GM12872 (cell line): ENCODE data around the gene ZNF700.
A peak's percentile ranks its signal among the peaks of the same experiment; 100 is the strongest.

Experiments used
- TF ChIP-seq, protein P1 (sequence below): IDR thresholded peaks from 3 replicates; pipeline ENCODE4 v1.5.1; 2011; ENCODE audit warnings: low read depth, mild to moderate bottlenecking, low read length, moderate library complexity; ENCODE audit not compliant: insufficient read depth

ZNF700 gene

DNA sequence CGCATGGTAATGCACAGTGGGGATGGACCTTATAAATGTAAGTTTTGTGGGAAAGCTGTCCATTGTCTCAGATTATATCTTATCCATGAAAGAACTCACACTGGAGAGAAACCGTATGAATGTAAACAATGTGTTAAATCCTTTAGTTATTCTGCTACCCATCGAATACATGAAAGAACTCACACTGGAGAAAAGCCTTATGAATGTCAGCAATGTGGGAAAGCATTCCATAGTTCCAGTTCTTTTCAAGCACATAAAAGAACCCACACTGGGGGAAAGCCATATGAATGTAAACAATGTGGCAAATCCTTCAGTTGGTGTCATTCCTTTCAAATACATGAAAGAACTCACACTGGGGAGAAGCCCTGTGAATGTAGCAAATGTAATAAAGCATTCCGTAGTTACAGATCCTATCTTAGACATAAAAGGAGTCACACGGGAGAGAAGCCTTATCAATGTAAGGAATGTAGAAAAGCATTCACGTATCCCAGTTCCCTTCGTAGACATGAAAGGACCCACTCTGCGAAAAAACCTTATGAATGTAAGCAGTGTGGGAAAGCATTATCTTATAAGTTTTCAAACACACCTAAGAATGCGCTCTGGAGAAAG, 53.7 kb downstream of the ZNF700 start:
- TF ChIP-seq, protein P1, sequence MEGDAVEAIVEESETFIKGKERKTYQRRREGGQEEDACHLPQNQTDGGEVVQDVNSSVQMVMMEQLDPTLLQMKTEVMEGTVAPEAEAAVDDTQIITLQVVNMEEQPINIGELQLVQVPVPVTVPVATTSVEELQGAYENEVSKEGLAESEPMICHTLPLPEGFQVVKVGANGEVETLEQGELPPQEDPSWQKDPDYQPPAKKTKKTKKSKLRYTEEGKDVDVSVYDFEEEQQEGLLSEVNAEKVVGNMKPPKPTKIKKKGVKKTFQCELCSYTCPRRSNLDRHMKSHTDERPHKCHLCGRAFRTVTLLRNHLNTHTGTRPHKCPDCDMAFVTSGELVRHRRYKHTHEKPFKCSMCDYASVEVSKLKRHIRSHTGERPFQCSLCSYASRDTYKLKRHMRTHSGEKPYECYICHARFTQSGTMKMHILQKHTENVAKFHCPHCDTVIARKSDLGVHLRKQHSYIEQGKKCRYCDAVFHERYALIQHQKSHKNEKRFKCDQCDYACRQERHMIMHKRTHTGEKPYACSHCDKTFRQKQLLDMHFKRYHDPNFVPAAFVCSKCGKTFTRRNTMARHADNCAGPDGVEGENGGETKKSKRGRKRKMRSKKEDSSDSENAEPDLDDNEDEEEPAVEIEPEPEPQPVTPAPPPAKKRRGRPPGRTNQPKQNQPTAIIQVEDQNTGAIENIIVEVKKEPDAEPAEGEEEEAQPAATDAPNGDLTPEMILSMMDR: no peak

DNA sequence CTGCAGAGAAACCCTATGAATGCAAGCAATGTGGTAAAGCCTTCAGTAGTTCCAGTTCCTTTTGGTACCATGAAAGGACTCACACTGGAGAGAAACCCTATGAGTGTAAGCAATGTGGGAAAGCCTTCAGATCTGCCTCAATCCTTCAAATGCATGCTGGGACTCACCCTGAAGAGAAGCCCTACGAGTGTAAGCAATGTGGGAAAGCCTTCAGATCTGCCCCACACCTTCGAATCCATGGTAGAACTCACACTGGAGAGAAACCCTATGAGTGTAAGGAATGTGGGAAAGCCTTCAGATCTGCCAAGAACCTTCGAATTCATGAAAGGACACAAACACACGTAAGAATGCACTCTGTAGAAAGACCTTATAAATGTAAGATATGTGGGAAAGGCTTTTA, 54.6 kb downstream of the ZNF700 start:
- TF ChIP-seq, protein P1: no peak

DNA sequence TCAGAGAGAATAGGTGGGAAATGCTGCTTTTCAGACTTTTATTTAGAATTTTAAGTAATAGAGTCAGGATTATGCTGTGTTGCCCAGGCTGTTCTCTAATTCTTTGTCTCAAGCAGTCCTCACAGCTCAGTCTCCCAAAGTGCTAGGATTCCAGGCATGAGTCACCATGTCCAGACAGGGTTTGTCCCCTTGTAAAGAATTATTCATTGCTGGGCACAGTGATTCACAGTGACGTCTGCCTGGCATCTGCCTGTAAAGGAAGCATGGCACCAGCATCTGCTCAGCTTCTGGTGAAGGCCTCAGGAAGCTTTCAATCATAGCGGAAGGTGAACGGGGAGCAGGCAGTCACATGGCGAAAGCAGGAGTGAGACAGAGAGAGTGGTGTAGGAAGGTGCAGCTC, 57.6 kb downstream of the ZNF700 start:
- TF ChIP-seq, protein P1: no peak

DNA sequence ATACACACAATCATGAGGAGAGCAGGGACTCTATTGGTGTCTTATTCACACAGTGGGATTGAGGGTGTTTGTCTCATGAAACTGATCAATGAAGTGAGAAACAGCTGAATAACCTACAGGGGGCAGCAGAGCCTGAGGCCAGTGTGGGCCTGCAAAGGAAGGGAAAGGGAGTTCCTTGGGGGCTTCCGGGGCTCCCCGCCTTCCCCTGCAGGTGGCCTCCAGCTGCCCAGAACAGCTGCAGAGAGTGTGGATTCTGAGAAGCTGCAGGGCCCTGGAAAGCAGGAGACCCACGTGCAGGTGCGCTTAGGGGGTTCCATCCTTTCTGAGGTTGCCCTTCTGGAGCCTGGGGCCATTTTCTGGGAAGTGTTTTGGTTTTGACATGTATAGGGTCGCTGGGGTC, 60.1 kb downstream of the ZNF700 start:
- TF ChIP-seq, protein P1: peak; percentile 42; the same call in 2 of the 3 replicates

DNA sequence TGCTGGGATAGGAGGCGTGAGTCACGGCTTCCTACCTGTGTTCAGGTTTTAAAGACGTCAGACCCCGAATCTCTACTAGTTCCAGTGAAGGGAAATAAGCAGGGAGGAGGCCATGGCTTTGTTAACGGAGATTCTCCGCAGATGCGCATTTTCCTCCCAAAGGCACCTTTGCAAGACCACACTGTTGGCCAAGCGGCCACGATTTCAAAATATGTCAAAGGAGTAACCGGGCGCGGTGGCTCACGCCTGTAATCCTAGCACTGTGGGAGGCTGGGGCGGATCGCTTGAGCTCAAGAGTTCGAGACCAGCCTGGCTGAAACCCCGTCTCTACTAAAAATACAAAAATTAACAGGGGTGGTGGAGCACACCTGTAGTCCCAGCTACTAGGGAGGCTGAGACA, 61.8 kb downstream of the ZNF700 start:
- TF ChIP-seq, protein P1: no peak

DNA sequence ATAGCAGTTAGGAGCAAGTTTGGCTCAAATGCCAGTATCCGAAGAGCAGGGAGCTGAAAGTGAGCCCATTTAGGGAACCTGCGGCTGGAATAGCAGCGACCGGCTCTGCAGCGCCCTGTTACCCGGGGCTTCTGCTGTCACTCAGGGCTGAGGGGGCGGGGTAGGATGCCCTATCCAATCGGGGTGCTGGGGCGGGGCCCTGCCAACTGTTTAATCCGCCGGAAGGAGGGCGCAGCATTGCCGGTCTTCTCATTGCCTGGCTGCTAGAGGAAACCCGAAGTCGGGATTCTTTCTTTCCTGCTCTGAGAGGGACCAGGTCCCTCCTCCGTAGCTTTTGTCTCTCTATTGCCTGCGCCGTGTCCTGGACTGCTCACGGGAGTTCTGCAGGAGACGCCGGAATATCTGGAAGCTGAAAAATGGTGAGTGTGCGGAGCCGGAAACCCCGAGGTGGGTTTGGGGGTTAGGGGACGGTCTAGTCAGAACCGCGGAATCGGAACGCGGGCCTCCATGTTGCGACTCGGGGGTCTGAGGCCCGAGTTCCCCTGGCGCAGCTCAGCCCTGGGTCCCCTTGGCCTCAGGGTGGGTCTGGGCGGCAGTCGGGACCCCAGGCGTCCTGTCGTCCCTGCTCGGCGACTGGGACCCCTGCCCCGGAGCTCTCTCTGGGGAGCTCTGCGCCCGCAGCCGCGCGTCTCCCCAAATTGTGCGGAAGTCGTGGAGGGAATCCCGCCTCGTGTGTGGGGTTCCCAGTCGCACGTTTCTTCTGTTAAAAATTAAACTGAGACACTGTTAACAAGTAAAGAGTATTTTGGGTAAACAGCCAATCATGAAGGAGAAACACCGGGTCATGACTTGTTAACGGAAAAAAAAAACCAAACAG, 62.7 kb downstream of the ZNF700 start:
- TF ChIP-seq, protein P1: no peak

DNA sequence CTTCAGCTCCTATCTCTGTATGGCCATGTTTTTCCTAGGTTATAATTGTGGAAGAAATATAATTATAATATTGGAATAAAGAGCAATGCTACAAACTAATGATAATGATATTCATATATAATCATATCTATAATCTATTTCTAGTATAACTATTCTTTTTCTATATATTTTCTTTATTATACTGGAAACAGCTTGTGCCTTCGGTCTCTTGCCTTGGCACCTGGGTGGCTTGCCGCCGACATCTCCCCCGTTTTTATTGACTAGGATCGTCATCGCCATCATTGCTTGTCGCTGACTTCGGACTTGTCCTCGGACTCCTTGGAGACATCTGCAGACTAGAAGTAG, 64.2 kb downstream of the ZNF700 start:
- TF ChIP-seq, protein P1: no peak
